B cell (primary cell): ENCODE data around the gene NAA60. TPM values are rescaled to one million over a fixed set of nuclear protein-coding genes. Genes with fewer than 3 reads are reported as not detected.

Experiments
- ATAC-seq: fragments of 200-7000 bp; cut with Tn5 transposase; one replicate; pipeline ENCODE4 v1.10.0; 2021; ENCODE audit warnings: low read depth, mild to moderate bottlenecking, moderate number of reproducible peaks, moderate library complexity
- CTCF ChIA-PET: fragments of 350-600 bp; sonication (Branson Sonifier 250); formaldehyde crosslinking; loops from one replicate; lab custom pipeline; 2021; ENCODE audit warnings: antibody characterized with exemption, inconsistent platforms; lab: Charles Lee
- POLR2A ChIA-PET: fragments of 350-600 bp; sonication (Branson Sonifier 250); formaldehyde crosslinking; loops from one replicate; lab custom pipeline; 2021; ENCODE audit warnings: antibody characterized with exemption; lab: Charles Lee
- DNase-seq: peaks from one replicate; pipeline ENCODE4 v3.0.0; 2013
- H2AFZ ChIP-seq: 2 replicates; pipeline ENCODE4 v1.6.1; 2012; ENCODE audit warnings: mild to moderate bottlenecking, low read depth, low read length; ENCODE audit not compliant: insufficient read depth, poor library complexity, severe bottlenecking
- H3K27ac ChIP-seq, 2 donors: 1 replicate in 1 of 2; 2 replicates in 1 of 2; pipeline ENCODE4 v1.5.1; 2012 to 2013; ENCODE audit warnings: low read length in 2 of 2, mild to moderate bottlenecking in 2 of 2, moderate library complexity in 1 of 2
- H3K27me3 ChIP-seq, 4 experiments: fragments of 200-600 bp in 1 of 4; sonication (generic) in 1 of 4; replicated peaks in 1 of 4; 1 replicate in 2 of 4; 2 replicates in 2 of 4; pipeline versions ENCODE4 v1.6.1 to v1.7.0; 2013 to 2016; ENCODE audit warnings: low read length in 3 of 4, mild to moderate bottlenecking in 2 of 4, mixed read lengths in 1 of 4, moderate library complexity in 1 of 4; ENCODE audit not compliant: insufficient read depth in 4 of 4, control insufficient read depth in 3 of 4; ENCODE audit errors: control extremely low read depth in 1 of 4
- H3K36me3 ChIP-seq, 2 experiments: replicated peaks in 1 of 2; 1 replicate in 1 of 2; 2 replicates in 1 of 2; pipeline versions ENCODE4 v1.6.1 to v1.7.1; 2013; ENCODE audit warnings: low read length in 1 of 2; ENCODE audit not compliant: insufficient read depth in 2 of 2, control insufficient read depth in 1 of 2; ENCODE audit errors: control extremely low read depth in 1 of 2, extremely low read depth in 1 of 2
- H3K4me1 ChIP-seq, 2 donors: fragments of 200-600 bp in 1 of 2; sonication (generic) in 1 of 2; 1 replicate in 1 of 2; 2 replicates in 1 of 2; pipeline versions ENCODE4 v1.5.1 to v1.6.1; 2013 to 2017; ENCODE audit warnings: low read length in 2 of 2; ENCODE audit not compliant: control insufficient read depth in 2 of 2, insufficient read depth in 2 of 2
- H3K4me2 ChIP-seq: replicated peaks from 2 replicates; pipeline ENCODE3; 2012; ENCODE audit warnings: mild to moderate bottlenecking, low read depth, low read length; ENCODE audit not compliant: poor library complexity, severe bottlenecking
- H3K4me3 ChIP-seq, 5 experiments: fragments of 200-600 bp in 1 of 5; sonication (generic) in 1 of 5; 1 replicate in 3 of 5; 2 replicates in 2 of 5; pipeline versions ENCODE4 v1.5.1 to v1.7.0; 2011 to 2016; ENCODE audit warnings: low read length in 4 of 5, mild to moderate bottlenecking in 4 of 5, low read depth in 2 of 5, control low read depth in 1 of 5, moderate library complexity in 1 of 5; ENCODE audit not compliant: insufficient read depth in 1 of 5; ENCODE audit errors: control extremely low read depth in 1 of 5, extremely low read depth in 1 of 5
- H3K79me2 ChIP-seq: fragments of 200-600 bp; sonication (generic); one replicate; pipeline ENCODE4 v1.6.0; 2016; ENCODE audit warnings: low read length; ENCODE audit not compliant: control insufficient read depth, insufficient read depth
- H3K9ac ChIP-seq: fragments of 200-600 bp; sonication (generic); 2 replicates; pipeline ENCODE4 v1.6.1; 2017; ENCODE audit warnings: mild to moderate bottlenecking, low read length, moderate library complexity
- H3K9me3 ChIP-seq, 3 donors: one replicate each; pipeline versions ENCODE4 v1.6.1 to v1.7.1; 2013; ENCODE audit warnings: low read length in 2 of 3; ENCODE audit not compliant: control insufficient read depth in 2 of 3, insufficient read depth in 1 of 3; ENCODE audit errors: control extremely low read depth in 1 of 3
- H4K20me1 ChIP-seq: 2 replicates; pipeline ENCODE4 v1.6.0; 2012; ENCODE audit warnings: mild to moderate bottlenecking, low read length; ENCODE audit not compliant: insufficient read depth, control insufficient read depth, poor library complexity, severe bottlenecking
- H3K27ac Mint-ChIP-seq: one replicate; pipeline ENCODE4 v1.8.0; 2021; ENCODE audit warnings: mixed read lengths
- H3K27me3 Mint-ChIP-seq: one replicate; pipeline ENCODE4 v1.8.0; 2021; ENCODE audit warnings: mixed read lengths
- H3K4me1 Mint-ChIP-seq: one replicate; pipeline ENCODE4 v1.8.0; 2021; ENCODE audit warnings: mixed read lengths
- H3K4me3 Mint-ChIP-seq: one replicate; pipeline ENCODE4 v1.8.0; 2021; ENCODE audit warnings: mixed read lengths
- H3K9me3 Mint-ChIP-seq: one replicate; pipeline ENCODE4 v1.8.0; 2022; ENCODE audit warnings: mixed read lengths; ENCODE audit not compliant: insufficient read depth
- EZH2 ChIP-seq: IDR thresholded peaks from 2 replicates; pipeline ENCODE4 v1.6.1; 2012; ENCODE audit warnings: borderline replicate concordance, low read depth, mild to moderate bottlenecking, moderate library complexity, low read length; ENCODE audit not compliant: insufficient read depth, poor library complexity, severe bottlenecking
- WGBS: methylation state at CpG from one replicate; pipeline ENCODE4 v1.1.5; 2013; ENCODE audit warnings: missing lambda C conversion rate; ENCODE audit not compliant: insufficient coverage; 5-methylcytosine and 5-hydroxymethylcytosine counted together
- intact Hi-C: fragments of 100-400 bp; cut with micrococcal nuclease; formaldehyde crosslinking; loops from one replicate; pipeline ENCODE4 v1.10.0; 2022
- polyA plus RNA-seq: library from polyadenylated mRNA; depleted of rRNA; stranded (reverse); fragments of >200 nt; gene quantifications from 2 replicates; pipeline ENCODE4 v1.2.3, GENCODE V29; 2012
- total RNA-seq, 2 donors: library from RNA; stranded (reverse); fragments of 120-200 nt in 1 of 2; gene quantifications; 1 replicate in 1 of 2; 2 replicates in 1 of 2; pipeline versions ENCODE4 v1.2.3 to v1.2.4, GENCODE V29; 2013 to 2022
- TF ChIP-seq, protein P1 (sequence below): fragments of 200-600 bp; IDR thresholded peaks from one replicate; pipeline ENCODE4 v1.8.0; 2022; ENCODE audit warnings: antibody characterized with exemption, mild to moderate bottlenecking

The NAA60 gene
- total and polyA plus RNA-seq, 2 donors (not counting 1 experiment from before 2014, with no cell fraction given) = 50.9 to 54.3 TPM

DNA sequence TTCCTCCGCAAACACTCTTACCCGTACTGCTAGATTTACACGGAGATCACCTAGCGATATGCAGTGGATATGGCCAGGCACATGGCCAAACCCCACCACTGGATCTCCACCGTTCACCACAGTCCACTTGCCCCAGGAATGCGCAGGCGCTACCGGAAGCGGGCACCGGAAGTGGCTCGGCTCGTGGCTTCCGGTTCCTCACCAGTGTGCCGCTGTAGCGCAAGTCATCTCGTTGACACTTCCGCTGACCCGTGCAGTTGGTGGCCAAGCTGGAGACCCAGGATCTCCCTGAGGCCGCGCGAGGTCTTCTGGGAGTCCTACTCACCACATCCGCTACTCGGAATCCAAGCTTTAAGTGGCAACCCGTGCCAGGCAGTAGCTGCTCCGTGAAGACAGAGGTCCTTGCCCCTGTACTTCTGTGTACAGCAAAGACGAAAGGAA lies 11.7 kb upstream of the NAA60 start:
- Histone ChIP-seq H3K4me2 (peak overlapping the region; percentile 65), H3K27ac (no peak overlapping the region), H3K9me3 (peaks cover 1 to 12% (median 4%) of the 10 kb centered on the region in 3 donors), H3K9ac (peak overlapping the region; percentile 48), H2AFZ (peak overlapping the region; percentile 44), H3K36me3 (peaks cover 0 to 5% of the 10 kb centered on the region in 2 experiments), H3K4me3 (peak overlapping the region; percentile 5 to 56 (median 33)), H3K79me2 (no peaks in the 10 kb centered on the region), H3K4me1 (no peaks in the 10 kb centered on the region), H4K20me1 (no peaks in the 10 kb centered on the region), H3K27me3 (peaks cover 0 to 6% (median 0%) of the 10 kb centered on the region in 4 experiments)
- Mint-ChIP-seq H3K27ac (peak overlapping the region; percentile 67), H3K4me1 (peaks cover 3% of the 10 kb centered on the region), H3K27me3 (peaks cover 15% of the 10 kb centered on the region), H3K9me3 (no peaks in the 10 kb centered on the region), H3K4me3 (peak overlapping the region; percentile 67)
- ChIA-PET CTCF (no interaction called here), POLR2A (interaction anchor here (1.1 kb wide), 1 partner anchor 41 kb away, joined by 3 read pairs; no protein-coding TSS in a partner anchor)
- intact Hi-C loops = no loop called here
- DNase-seq = peak; percentile 43
- ATAC-seq = no peak
- TF ChIP-seq, protein P1, sequence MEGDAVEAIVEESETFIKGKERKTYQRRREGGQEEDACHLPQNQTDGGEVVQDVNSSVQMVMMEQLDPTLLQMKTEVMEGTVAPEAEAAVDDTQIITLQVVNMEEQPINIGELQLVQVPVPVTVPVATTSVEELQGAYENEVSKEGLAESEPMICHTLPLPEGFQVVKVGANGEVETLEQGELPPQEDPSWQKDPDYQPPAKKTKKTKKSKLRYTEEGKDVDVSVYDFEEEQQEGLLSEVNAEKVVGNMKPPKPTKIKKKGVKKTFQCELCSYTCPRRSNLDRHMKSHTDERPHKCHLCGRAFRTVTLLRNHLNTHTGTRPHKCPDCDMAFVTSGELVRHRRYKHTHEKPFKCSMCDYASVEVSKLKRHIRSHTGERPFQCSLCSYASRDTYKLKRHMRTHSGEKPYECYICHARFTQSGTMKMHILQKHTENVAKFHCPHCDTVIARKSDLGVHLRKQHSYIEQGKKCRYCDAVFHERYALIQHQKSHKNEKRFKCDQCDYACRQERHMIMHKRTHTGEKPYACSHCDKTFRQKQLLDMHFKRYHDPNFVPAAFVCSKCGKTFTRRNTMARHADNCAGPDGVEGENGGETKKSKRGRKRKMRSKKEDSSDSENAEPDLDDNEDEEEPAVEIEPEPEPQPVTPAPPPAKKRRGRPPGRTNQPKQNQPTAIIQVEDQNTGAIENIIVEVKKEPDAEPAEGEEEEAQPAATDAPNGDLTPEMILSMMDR = no peak
- no peak for TF ChIP-seq EZH2
- 61% methylated on average over 26 of the region's 26 CpGs for WGBS

DNA sequence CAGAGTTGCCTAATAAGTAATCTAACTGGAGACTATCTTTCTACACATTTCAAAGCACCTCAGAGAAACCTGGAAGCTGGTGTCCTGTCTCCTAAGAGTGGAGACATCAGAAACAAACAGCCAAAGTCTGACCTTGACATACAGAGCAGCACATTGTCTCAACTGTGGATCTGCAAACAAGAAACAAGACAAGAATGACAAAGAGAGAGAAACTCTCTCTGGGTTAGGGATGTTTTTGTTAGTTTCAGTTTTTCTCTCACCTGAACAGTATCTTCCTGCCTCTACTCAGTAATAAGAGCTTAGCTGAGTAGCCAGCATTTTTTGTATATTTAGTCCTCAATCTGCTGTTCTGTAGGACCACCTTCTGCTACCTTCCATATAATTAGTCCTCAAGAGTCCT lies 9.1 kb upstream of the NAA60 start:
- Mint-ChIP-seq H3K4me1 (peaks cover 3% of the 10 kb centered on the region), H3K9me3 (no peaks in the 10 kb centered on the region), H3K27ac (no peak overlapping the region), H3K27me3 (peaks cover 15% of the 10 kb centered on the region), H3K4me3 (no peak overlapping the region)
- H3K9me3 ChIP-seq = peaks cover 1 to 18% (median 12%) of the 10 kb centered on the region in 3 donors
- TF ChIP-seq, protein P1 = no peak
- no peak for TF ChIP-seq EZH2
- no peak overlapping the region for H3K4me2 ChIP-seq
- intact Hi-C loops = no loop called here
- H3K79me2 ChIP-seq = peaks cover 9% of the 10 kb centered on the region
- CTCF ChIA-PET = no interaction called here
- no peak overlapping the region for H3K9ac ChIP-seq
- H3K36me3 ChIP-seq = peaks cover 0 to 12% of the 10 kb centered on the region in 2 experiments
- peaks cover 0 to 6% (median 0%) of the 10 kb centered on the region in 4 experiments for H3K27me3 ChIP-seq
- H3K27ac ChIP-seq = no peak overlapping the region
- POLR2A ChIA-PET = no interaction called here
- ATAC-seq (no peak), DNase-seq (no peak)
- H4K20me1 ChIP-seq = no peaks in the 10 kb centered on the region
- no peaks in the 10 kb centered on the region for H3K4me1 ChIP-seq
- H3K4me3 ChIP-seq = no peak overlapping the region
- H2AFZ ChIP-seq = no peak overlapping the region
